ENCODE results near the gene CHL1.

CHL1 gene

GRCh38 chr3:217099-217813 is 20.7 kb downstream of the CHL1 start:
- no peak for DNase-seq (ENCODE audit: low read depth)

DNA sequence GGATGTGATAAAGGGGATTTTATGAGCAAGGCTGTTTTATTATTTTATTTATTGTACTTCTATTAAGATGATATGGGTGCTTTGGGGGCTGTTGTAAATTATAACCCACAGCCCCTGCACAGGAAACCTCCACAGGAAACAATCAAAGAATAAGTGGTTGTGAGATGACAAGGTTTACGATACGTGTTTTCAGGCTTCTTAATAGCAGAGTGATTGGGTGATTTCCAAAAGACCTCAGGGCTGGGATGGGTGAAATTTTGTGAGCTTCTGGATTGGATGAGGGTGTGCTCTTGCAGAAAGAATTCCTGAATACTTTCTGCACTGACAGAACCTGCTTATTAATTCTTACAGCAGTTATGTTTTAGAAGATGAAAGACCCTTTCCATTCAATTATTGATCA is 21.4 kb downstream of the CHL1 start:
- no peak for DNase-seq (ENCODE audit: low read depth)

- DNase-seq (ENCODE audit: low read depth), result no peak
Measured at GRCh38 chr3:228442-229182, 32.0 kb downstream of the CHL1 start.

GRCh38 chr3:229183-229661 is 32.7 kb downstream of the CHL1 start:
- DNase-seq (ENCODE audit: low read depth), result no peak

GRCh38 chr3:236881-237280 is 40.3 kb downstream of the CHL1 start:
- no peak for DNase-seq (ENCODE audit: low read depth)

- no peak for DNase-seq (ENCODE audit: low read depth)
Measured at GRCh38 chr3:242602-243355, 46.2 kb downstream of the CHL1 start.

GRCh38 chr3:243356-243725 is 46.8 kb downstream of the CHL1 start:
- DNase-seq (ENCODE audit: low read depth), result no peak

DNA sequence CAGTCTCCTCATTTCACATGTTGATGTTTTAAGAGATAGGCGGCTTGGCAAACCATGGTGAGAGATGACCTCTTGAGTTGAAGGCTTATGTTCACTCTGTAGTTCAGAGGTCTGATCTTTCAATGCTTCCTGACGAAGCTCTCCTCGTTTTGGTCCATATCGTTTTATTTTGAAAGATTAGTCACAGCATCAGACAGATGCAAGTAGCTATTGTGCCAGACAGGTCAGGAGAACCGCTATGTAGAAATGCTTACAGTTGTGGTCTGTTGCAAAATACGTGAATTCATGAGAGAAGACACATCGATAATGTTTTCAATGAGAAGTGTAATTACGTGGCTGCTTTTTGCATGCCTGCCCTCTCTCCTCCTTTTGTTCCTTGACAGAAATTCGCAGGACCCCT is 47.5 kb downstream of the CHL1 start:
- no peak for DNase-seq (ENCODE audit: low read depth)

- DNase-seq (ENCODE audit: low read depth), result no peak
Measured at GRCh38 chr3:247916-248315, 51.4 kb downstream of the CHL1 start.

GRCh38 chr3:248864-249520 is 52.4 kb downstream of the CHL1 start:
- DNase-seq (ENCODE audit: low read depth), result no peak

DNA sequence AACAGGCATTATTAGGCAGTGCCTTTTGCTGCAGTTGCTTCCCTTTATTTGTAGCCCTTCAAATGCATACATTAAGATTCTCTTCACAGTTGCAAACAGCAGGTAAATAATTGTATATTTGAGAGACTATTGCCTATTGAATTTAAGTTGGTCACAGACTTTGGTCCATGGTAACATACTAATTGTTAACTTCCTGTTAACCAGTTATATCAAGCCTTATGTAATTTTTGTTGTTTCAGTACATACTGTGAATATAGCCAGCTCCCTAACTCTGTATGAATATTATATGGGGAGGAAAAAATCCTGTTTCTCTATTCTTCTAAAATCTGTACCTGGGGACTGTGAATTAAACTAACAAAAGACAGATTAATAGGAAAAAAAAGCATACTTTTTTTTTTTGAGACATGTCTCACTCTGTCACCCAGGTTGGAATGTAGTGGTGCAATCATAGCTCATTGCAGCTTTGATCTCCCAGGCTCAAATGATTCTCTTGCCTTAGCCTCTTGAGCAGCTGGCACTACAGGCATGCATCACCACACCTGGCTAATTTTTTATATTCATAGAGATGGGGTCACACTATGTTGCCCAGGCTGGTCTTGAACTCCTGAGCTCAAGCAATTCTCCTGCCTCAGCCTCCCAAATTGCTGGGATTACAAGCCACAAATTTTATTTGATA is 53.2 kb downstream of the CHL1 start:
- DNase-seq (ENCODE audit: low read depth), result no peak

DNA sequence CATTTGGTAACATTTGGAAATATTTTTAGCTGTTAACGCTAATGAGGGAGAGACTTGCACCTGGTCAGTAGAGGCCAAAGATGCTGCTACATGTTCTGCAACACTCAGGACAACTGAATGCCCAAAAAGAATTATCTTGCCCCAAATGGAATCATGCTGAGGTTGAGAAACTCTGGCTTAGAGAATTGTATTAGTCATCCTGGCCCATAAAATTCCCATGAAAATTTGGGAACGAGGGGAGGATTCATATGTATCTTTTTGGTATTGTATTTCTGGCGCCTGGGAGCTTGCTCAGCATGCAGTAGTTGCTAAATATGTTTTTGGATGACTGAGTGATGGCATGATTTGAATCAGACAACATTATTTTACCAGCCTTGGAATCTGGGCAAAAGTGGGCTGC is 59.9 kb downstream of the CHL1 start:
- no peak for DNase-seq (ENCODE audit: low read depth)

DNA sequence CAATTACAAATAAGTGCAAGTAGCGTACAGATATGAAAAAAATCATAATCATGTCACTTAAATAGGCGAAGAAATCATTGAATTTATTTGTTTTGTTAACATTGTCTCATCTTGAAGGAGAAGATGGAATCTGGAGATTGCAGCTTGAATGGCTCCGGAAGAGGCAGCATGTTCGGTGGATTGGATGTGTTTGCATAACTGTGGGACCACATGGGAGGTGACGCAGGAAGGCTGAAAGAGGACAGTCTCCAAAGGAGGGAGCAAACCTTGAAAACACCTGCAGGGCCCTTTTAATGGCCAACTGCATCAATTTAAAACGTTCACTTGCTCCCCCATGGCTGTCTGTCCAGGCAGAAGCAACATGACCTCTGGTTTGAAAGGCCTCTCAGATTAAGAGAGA is 61.3 kb downstream of the CHL1 start:
- no peak for DNase-seq (ENCODE audit: low read depth)

GRCh38 chr3:260898-261297 is 64.3 kb downstream of the CHL1 start:
- no peak for DNase-seq (ENCODE audit: low read depth)

- DNase-seq (ENCODE audit: low read depth), result no peak
Measured at GRCh38 chr3:263393-263792, 66.8 kb downstream of the CHL1 start.

DNA sequence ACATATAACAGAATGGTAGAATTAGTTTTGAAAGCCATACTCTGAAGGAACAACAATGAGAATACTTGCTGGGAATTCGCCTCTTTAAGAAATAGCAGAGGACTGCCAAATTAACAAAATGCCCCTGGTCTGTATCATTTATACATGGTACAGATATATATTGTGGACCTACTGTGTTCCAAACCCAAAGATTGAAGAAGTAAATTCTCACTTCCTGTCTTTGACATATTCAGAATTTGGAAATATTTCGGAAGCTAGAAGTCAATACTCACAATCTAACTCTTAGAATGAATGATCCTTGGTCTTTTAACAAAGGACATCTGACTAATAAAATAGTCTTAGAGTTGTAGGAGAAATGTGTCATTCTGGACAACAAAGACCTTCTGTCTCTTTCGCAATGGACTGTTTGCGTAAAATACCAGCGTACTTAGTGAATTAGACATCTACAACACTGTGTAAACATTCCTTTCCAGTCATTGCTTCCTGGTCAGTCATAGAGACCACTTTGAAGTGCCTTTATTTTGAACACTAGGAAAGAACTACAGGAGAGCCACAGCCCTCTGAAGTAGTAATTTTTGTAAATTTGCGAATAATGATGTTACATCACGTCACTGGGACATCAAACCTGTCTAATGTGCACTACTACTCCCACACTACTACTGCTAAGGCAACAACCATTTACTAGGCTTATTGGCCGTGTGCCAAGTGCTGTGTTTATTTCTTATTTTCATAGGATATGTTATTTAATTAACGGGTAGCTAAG is 68.0 kb downstream of the CHL1 start:
- DNase-seq (ENCODE audit: low read depth), result no peak

GRCh38 chr3:267101-267500 is 70.5 kb downstream of the CHL1 start:
- no peak for DNase-seq (ENCODE audit: low read depth)

- no peak for DNase-seq (ENCODE audit: low read depth)
Measured at GRCh38 chr3:270688-271087, 74.1 kb downstream of the CHL1 start.

- DNase-seq (ENCODE audit: low read depth), result no peak
Measured at GRCh38 chr3:274927-275326, 78.4 kb downstream of the CHL1 start.

- DNase-seq (ENCODE audit: low read depth), result no peak
Measured at GRCh38 chr3:277873-278272, 81.3 kb downstream of the CHL1 start.

Data from activated T-helper 1 cell treated with Interleukin-2 at 50 U/mL for 16 hours (primary cell).